Stimulated activated CD4-positive, alpha-beta T cell treated with anti-CD3 and anti-CD28 coated beads, Interleukin-12 subunit alpha, Interleukin-12 subunit beta, amount 100 ng/mL, for 24 hours (primary cell): ENCODE data around the gene SMCO3.

Source experiments
- DNase-seq, 2 experiments: peaks; one replicate each; pipeline ENCODE4 v3.0.0-alpha.2; 2020; ENCODE audit warnings: low read depth in 2 of 2

Gene SMCO3

DNA sequence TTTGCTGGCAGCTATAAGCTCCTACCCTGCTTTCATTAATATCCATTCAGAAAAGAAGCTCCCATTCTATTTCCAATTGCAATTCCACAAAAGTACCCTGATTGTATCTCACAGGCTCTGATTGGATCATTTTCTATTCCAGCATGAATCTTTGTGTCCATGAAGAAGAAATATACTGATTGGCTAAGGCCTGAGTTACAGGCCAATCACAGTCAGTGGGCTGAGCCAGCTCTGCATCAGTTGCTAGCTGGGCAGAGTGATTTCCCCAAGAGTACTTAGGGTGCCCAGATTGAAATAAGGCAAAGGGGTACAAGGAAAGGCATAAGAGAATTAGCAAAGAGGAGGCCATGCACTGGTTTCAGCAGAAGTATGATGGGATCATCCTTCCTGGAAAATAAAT lies 14.9 kb upstream of the SMCO3 start:
- DNase-seq: no peak

GRCh38 chr12:14827043-14827442 lies 13.1 kb upstream of the SMCO3 start:
- DNase-seq: no peak

GRCh38 chr12:14826491-14826890 lies 12.5 kb upstream of the SMCO3 start:
- no peak for DNase-seq

DNA sequence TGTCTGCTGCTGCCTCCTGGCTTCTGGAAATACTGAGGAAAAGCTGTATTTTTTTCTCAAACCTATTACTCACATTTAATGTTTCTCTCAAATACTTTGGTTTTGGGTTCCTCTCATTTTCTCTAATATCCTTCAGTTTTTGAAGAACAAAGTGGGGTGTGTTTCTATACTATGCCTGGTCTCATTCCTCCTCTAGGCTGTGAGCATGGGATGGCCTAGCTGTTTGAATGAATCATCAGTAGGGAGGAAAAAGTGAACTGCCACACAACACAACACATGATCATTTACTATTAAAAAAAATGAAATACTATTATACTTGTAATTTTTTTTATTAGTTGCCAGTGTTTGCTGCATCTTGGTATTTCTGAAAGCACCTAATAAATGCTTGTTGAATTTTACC lies 11.3 kb upstream of the SMCO3 start:
- DNase-seq: no peak

- no peak for DNase-seq
Measured at GRCh38 chr12:14824012-14824634, 10.1 kb upstream of the SMCO3 start.

DNA sequence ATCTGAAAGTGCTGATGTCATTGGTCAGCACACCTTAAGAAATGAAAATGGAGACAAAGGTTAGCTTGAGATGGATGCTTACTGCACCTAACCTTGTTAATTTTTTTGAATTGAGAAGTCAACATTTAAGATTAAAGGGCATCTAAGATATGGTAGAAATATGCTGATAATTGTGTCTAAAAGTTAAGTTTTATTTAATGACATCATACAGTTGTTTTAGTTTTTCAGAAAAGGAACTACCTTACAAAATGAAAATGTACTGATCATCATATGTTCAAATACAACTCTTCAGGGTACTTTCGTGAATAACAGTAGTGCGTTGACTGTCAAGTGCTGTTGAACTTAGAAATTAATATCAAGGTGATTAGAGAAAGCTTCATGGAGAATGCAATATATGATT lies 2.5 kb downstream of the SMCO3 start:
- no peak for DNase-seq

- DNase-seq: no peak
Measured at GRCh38 chr12:14810953-14811483, 3.0 kb downstream of the SMCO3 start.

DNA sequence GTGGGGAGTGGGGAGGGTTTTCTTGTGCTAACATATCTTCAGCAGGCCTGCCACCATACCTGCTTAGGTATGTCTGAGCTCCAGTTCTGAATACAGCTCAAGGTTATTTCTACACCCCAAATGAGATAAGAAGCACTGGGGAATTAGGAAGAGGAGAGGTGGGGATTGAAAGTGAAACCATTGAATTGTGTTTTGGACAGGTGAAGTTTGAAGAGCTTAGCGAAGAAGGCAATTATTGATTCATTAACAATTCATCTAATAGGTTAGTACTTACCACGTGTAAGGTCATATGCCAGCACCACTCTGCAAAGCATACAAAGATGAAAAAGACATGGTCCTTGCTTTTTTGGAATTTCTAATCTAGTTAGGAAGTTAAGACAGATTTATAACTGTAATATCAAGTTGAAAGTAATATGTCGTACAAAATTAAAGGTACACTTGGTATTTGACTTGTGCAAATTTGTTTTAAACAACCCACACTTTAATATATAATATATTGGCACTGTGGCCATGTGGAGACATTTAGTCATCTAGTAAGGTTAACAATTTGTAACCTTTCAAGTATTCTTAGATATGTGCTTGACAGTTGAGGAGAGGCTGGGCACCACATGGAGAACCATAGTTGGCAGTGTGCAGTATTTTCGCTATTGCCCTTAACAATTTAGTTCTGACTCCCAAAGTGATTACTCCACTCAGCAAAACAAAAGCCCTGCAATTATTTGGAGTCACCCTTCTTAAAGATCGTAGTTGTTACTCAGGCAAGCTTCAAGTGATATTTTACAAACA lies 3.6 kb downstream of the SMCO3 start:
- DNase-seq: no peak

DNA sequence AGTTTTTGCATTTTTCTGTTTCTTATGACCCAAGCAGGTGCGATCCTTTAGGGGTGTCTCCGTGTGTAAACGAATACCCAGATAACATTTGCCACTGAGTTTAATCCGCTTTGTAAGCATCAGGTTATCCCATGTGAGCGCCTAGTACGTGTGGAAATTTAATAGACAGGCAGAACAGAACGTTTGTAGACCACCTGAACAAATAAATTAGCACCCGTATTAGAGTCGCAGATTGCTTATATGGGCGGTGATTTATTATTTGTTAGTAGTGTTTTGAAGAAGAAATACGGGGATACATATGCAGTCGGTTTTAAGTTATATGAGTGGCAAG lies 10.2 kb downstream of the SMCO3 start:
- no peak for DNase-seq

GRCh38 chr12:14803011-14803829 lies 10.8 kb downstream of the SMCO3 start, which contains the start of the genes C12orf60 and WBP11:
TSS of gene C12orf60 (plus strand) at chr12:14803670. CDS start at chr12:14822936, 19,266 bp downstream.
TSS of gene WBP11 (minus strand) at chr12:14803478. CDS start at chr12:14801383, 2,095 bp downstream.
- DNase-seq: peak; percentile 80 to 82

DNA sequence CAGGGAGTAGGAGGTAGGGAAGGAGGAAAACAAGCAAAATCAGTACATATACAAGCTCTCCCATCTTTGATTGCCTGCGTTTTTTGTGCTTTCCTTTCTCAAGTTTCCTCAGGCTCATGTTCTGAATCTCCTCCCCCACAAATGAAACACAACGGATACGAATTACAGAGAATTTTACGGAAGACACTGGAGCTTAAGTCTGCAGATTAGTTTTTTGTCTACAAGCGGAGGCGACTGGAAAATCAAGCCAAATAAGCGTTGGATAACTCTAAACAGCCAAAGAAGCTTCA lies 11.3 kb downstream of the SMCO3 start:
- no peak for DNase-seq

- DNase-seq: no peak
Measured at GRCh38 chr12:14802247-14802646, 11.7 kb downstream of the SMCO3 start.

DNA sequence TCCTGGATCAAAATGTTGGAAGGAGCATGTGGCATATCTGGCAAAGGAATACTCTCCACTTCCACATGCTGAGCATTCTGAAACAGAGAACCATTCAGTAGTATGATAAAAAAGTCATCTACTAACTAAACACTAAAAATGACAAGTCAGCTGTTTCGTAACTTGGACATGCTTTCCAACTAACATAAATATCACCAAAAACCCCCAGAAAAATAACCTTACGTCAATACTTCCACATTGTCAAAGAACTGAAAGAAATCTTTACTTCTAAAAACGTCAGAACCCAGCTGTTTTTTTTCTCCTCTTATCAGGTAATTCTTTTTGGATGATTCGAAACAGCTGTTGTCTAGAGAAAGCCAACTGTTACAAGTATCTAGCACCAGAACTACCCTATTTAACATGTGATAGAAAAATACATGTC lies 18.9 kb downstream of the SMCO3 start:
- DNase-seq: no peak

- no peak for DNase-seq
Measured at GRCh38 chr12:14785568-14785967, 28.4 kb downstream of the SMCO3 start.

GRCh38 chr12:14784471-14784870 lies 29.5 kb downstream of the SMCO3 start:
- DNase-seq: no peak

- no peak for DNase-seq
Measured at GRCh38 chr12:14782756-14783155, 31.2 kb downstream of the SMCO3 start.

GRCh38 chr12:14781563-14781962 lies 32.4 kb downstream of the SMCO3 start:
- no peak for DNase-seq

- DNase-seq: no peak
Measured at GRCh38 chr12:14780859-14781258, 33.1 kb downstream of the SMCO3 start.

DNA sequence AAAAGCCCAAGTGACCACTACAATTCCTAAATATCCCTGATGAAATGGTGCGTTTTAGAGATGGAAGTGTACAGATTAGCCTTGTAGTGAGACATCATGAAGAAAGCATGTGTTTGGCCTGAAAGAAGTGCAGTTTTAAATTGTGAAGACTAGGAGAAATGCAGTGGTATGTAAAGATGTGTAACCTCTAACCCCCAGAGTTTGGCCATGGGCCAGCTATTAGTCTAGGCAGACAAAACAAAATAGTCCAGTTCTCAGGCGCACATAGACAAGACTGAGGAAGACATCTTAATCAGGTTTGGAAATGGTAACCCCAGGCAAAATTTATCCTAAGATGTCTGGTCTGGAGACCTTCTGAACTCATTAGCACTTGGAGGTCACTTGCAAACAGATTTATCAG lies 34.1 kb downstream of the SMCO3 start:
- DNase-seq: no peak

DNA sequence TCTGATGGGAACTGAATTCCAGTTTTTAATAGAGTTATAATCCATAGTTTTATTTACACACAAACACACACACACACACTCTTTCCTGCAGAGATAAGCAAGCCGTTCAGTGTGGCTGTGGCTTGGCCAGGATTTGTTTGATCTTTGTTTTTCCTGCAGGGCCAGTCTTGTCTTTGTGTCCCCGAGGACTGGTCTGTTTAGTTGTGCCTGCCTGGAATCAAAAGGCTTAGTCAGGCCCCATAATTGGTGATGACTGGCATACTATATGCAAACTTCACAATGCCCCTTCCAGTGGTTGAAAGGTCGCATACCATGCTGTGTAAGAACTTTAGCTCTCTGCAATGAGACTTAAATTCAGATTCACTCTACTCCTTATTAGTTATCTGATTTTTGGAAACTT lies 36.7 kb downstream of the SMCO3 start:
- no peak for DNase-seq

GRCh38 chr12:14776236-14776961 lies 37.6 kb downstream of the SMCO3 start:
- DNase-seq: no peak

DNA sequence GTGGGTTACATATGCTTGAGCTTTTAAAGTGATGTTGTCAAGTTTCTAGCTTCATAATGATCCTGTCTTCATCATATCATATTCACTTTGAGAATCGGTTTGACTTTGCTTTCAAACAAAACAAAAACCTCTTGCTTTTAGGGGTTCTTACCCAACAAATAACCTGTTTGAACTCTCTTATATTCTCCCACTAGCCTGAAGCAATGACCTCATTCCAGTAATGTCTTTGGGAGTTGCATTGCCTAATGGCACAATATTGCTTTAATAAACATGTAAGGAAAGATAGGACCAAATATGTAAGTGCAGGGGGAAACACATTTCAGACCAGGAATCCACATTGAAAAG lies 38.4 kb downstream of the SMCO3 start:
- DNase-seq: no peak
